OCI-LY1 (cell line): ENCODE data around the gene PLCG2.

Experiments
- H2AFZ ChIP-seq: fragments of 200-600 bp; sonication (generic), shearing (Covaris generic); 2 replicates; pipeline ENCODE4 v1.6.0; 2014; ENCODE audit warnings: antibody characterized with exemption, mild to moderate bottlenecking, low read length
- H3F3A ChIP-seq: fragments of 200-600 bp; sonication (generic), shearing (Covaris generic); 2 replicates; pipeline ENCODE4 v1.6.0; 2014; ENCODE audit warnings: mild to moderate bottlenecking, antibody characterized with exemption, low read length, moderate library complexity; ENCODE audit not compliant: insufficient read depth
- H3K27ac ChIP-seq: fragments of 200-600 bp; sonication (generic); 2 replicates; pipeline ENCODE4 v1.5.1; 2014; ENCODE audit warnings: low read length, mixed run types, mild to moderate bottlenecking, low read depth; ENCODE audit not compliant: poor library complexity, severe bottlenecking
- H3K27me3 ChIP-seq: fragments of 200-600 bp; sonication (generic); 2 replicates; pipeline ENCODE4 v1.6.0; 2014; ENCODE audit warnings: antibody characterized with exemption, mild to moderate bottlenecking, low read length, moderate library complexity; ENCODE audit not compliant: insufficient read depth
- H3K36me3 ChIP-seq: fragments of 200-600 bp; sonication (generic); 2 replicates; pipeline ENCODE4 v1.6.1; 2014; ENCODE audit warnings: mild to moderate bottlenecking, antibody characterized with exemption, low read length, moderate library complexity, mixed read lengths; ENCODE audit not compliant: insufficient read depth
- H3K4me1 ChIP-seq: fragments of 200-600 bp; sonication (generic); 2 replicates; pipeline ENCODE4 v1.5.1; 2014; ENCODE audit warnings: mild to moderate bottlenecking, low read length, moderate library complexity; ENCODE audit not compliant: insufficient read depth, severe bottlenecking
- H3K4me2 ChIP-seq: fragments of 200-600 bp; sonication (generic), shearing (Covaris generic); 2 replicates; pipeline ENCODE4 v1.6.1; 2014; ENCODE audit warnings: low read length
- H3K4me3 ChIP-seq: fragments of 200-600 bp; sonication (generic); 2 replicates; pipeline ENCODE4 v1.5.1; 2014; ENCODE audit warnings: low read length, low read depth, mild to moderate bottlenecking, mixed read lengths; ENCODE audit not compliant: poor library complexity, severe bottlenecking
- H3K79me2 ChIP-seq: fragments of 200-600 bp; shearing (Covaris generic); 2 replicates; pipeline ENCODE4 v1.6.1; 2016; ENCODE audit warnings: mixed run types, low read length, mixed read lengths; ENCODE audit not compliant: insufficient read depth
- H3K9ac ChIP-seq: fragments of 200-600 bp; sonication (generic), shearing (Covaris generic); 2 replicates; pipeline ENCODE4 v1.6.1; 2014; ENCODE audit warnings: mild to moderate bottlenecking, low read length, mixed read lengths
- H3K9me2 ChIP-seq: fragments of 200-600 bp; sonication (generic), shearing (Covaris generic); 2 replicates; pipeline ENCODE4 v1.6.1; 2014; ENCODE audit warnings: low read depth, mild to moderate bottlenecking, low read length, mixed read lengths
- H3K9me3 ChIP-seq: fragments of 200-600 bp; shearing (Covaris generic); 2 replicates; pipeline ENCODE4 v1.6.1; 2014; ENCODE audit warnings: low read length, mixed read lengths
- H4K20me1 ChIP-seq: fragments of 200-600 bp; sonication (generic), shearing (Covaris generic); 2 replicates; pipeline ENCODE4 v1.6.0; 2016; ENCODE audit warnings: mild to moderate bottlenecking, low read length; ENCODE audit not compliant: insufficient read depth
- CTCF ChIP-seq: fragments of 200-600 bp; sonication (generic), shearing (Covaris generic); IDR thresholded peaks from 2 replicates; pipeline ENCODE4 v1.5.1; 2017; ENCODE audit warnings: mild to moderate bottlenecking, antibody characterized with exemption, low read length, moderate library complexity, mixed read lengths
- EZH2 ChIP-seq: fragments of 200-600 bp; sonication (generic), shearing (Covaris generic); IDR thresholded peaks from 2 replicates; pipeline ENCODE4 v1.8.0; 2017; ENCODE audit warnings: borderline replicate concordance, mixed run types, mild to moderate bottlenecking, antibody characterized with exemption, low read length, moderate library complexity, mixed read lengths

PLCG2 gene

GRCh38 chr16:81778861-81779535, at the start of gene PLCG2:
PLCG2 (plus strand) TSS chr16:81779291; CDS start chr16:81785990, 6,699 bp downstream.
- H3K4me2 ChIP-seq: peak within 1 kb of the TSS; percentile 94
- no peaks in the 10 kb centered on the region for H3K9me2 ChIP-seq
- no peak within 1 kb of the TSS for H2AFZ ChIP-seq
- H3K9ac ChIP-seq: peak within 1 kb of the TSS; percentile 76
- no peaks in the 10 kb centered on the region for H3K9me3 ChIP-seq
- TF ChIP-seq EZH2 (no peak), CTCF (no peak)
- peaks cover 20% of the 10 kb centered on the region for H3K36me3 ChIP-seq
- peaks cover 80% of the 10 kb centered on the region for H3K4me1 ChIP-seq
- peak within 1 kb of the TSS; percentile 95 for H3K4me3 ChIP-seq
- peak within 1 kb of the TSS; percentile 99 for H3K27ac ChIP-seq
- peaks cover 13% of the 10 kb centered on the region for H3F3A ChIP-seq
- H3K27me3 ChIP-seq: no peaks in the 10 kb centered on the region
- peaks cover 35% of the 10 kb centered on the region for H3K79me2 ChIP-seq
- no peaks in the 10 kb centered on the region for H4K20me1 ChIP-seq

GRCh38 chr16:81729451-81729850, 49.6 kb upstream of the PLCG2 start:
- H3K9ac ChIP-seq: no peak overlapping the region
- no peaks in the 10 kb centered on the region for H3K27me3 ChIP-seq
- H3K79me2 ChIP-seq: no peaks in the 10 kb centered on the region
- no peak overlapping the region for H3K4me3 ChIP-seq
- H3K36me3 ChIP-seq: no peaks in the 10 kb centered on the region
- TF ChIP-seq CTCF: peak; percentile 66
- no peak for TF ChIP-seq EZH2
- peaks cover 38% of the 10 kb centered on the region for H3K4me1 ChIP-seq
- H3K9me2 ChIP-seq: no peaks in the 10 kb centered on the region
- H3F3A ChIP-seq: no peaks in the 10 kb centered on the region
- no peaks in the 10 kb centered on the region for H3K9me3 ChIP-seq
- no peak overlapping the region for H3K4me2 ChIP-seq
- H4K20me1 ChIP-seq: no peaks in the 10 kb centered on the region
- no peak overlapping the region for H2AFZ ChIP-seq
- H3K27ac ChIP-seq: peak overlapping the region; percentile 42

- H3K4me3 ChIP-seq: peak overlapping the region; percentile 49
- H2AFZ ChIP-seq: peak overlapping the region; percentile 86
- no peaks in the 10 kb centered on the region for H4K20me1 ChIP-seq
- H3K27ac ChIP-seq: peak overlapping the region; percentile 68
- peaks cover 38% of the 10 kb centered on the region for H3K4me1 ChIP-seq
- H3K9ac ChIP-seq: peak overlapping the region; percentile 32; the same call in 1 of the 2 replicates
- no peaks in the 10 kb centered on the region for H3F3A ChIP-seq
- H3K27me3 ChIP-seq: no peaks in the 10 kb centered on the region
- no peaks in the 10 kb centered on the region for H3K79me2 ChIP-seq
- H3K4me2 ChIP-seq: peak overlapping the region; percentile 71
- H3K9me3 ChIP-seq: no peaks in the 10 kb centered on the region
- TF ChIP-seq EZH2: no peak
- peak; percentile 77 for TF ChIP-seq CTCF
- no peaks in the 10 kb centered on the region for H3K9me2 ChIP-seq
- H3K36me3 ChIP-seq: no peaks in the 10 kb centered on the region
These were observed 48.7 kb upstream of the PLCG2 start for GRCh38 chr16:81730090-81731051.
